HG02981 (cell line): ENCODE results near the gene GPX1.

ENCODE experiments used
- ATAC-seq: cut with Tn5 transposase; IDR thresholded peaks from one replicate; pipeline ENCODE4 v1.9.1; 2021; ENCODE audit warnings: mild to moderate bottlenecking, moderate library complexity; ENCODE audit not compliant: unreplicated experiment

The GPX1 gene

GRCh38 chr3:49316696-49317457, 41.3 kb downstream of the GPX1 start:
- no peak for ATAC-seq

- ATAC-seq: no peak
Measured at GRCh38 chr3:49313896-49314688, 44.1 kb downstream of the GPX1 start.

GRCh38 chr3:49311283-49311682, 46.9 kb downstream of the GPX1 start:
- ATAC-seq: no peak

GRCh38 chr3:49310677-49311076, 47.5 kb downstream of the GPX1 start:
- no peak for ATAC-seq
